Cardiac septum (tissue), 1 donor: ENCODE measurements around the gene ABHD15. TPM values are rescaled to one million over a fixed set of nuclear protein-coding genes. Genes with fewer than 3 reads are reported as not detected.

ENCODE experiments used
- DNase-seq: peaks from one replicate; pipeline ENCODE4 v3.0.0-alpha.2; 2020; ENCODE audit warnings: low spot score
- intact Hi-C: fragments of 100-400 bp; cut with DNase I; formaldehyde crosslinking; loops from one replicate; pipeline ENCODE4 v1.14.0; 2022
- total RNA-seq: library from RNA; stranded (reverse); fragmentation: NEBNext Ultra II Directional; extraction: Animal tissue kit (Norgen Biotek cat#: 25700); gene quantifications from one replicate; pipeline ENCODE4 v1.2.1, GENCODE V29; 2021
- donor health status: DM: no; HTN: no; CAD: no.

The ABHD15 gene
- total RNA-seq, 1 donor from 2014 or later: 5.8 TPM

- intact Hi-C loops: no loop called here
- DNase-seq: no peak
Observed at GRCh38 chr17:29595943-29596774, 29.3 kb upstream of the ABHD15 start.

GRCh38 chr17:29595107-29595942 is 28.5 kb upstream of the ABHD15 start:
- no peak for DNase-seq

GRCh38 chr17:29594519-29595090 is 27.8 kb upstream of the ABHD15 start:
- intact Hi-C loops: no loop called here
- no peak for DNase-seq

More at GRCh38 chr17:29595107-29595942, 28.5 kb upstream of the ABHD15 start:
- intact Hi-C loops: no loop called here

- no peak for DNase-seq
- intact Hi-C loops: no loop called here
Observed at GRCh38 chr17:29593591-29594518, 27.0 kb upstream of the ABHD15 start.

- no peak for DNase-seq
- intact Hi-C loops: no loop called here
Observed at GRCh38 chr17:29592850-29593551, 26.2 kb upstream of the ABHD15 start, which contains the start of gene ANKRD13B. ANKRD13B (plus strand) TSS chr17:29593132; CDS start chr17:29593622, 490 bp downstream.

- intact Hi-C loops: no loop called here
- peak; percentile 93 for DNase-seq
Observed at GRCh38 chr17:29591737-29592608, 25.1 kb upstream of the ABHD15 start.

GRCh38 chr17:29591146-29591736 is 24.4 kb upstream of the ABHD15 start:
- DNase-seq: no peak
- intact Hi-C loops: no loop called here

- intact Hi-C loops: no loop called here
Observed at GRCh38 chr17:29590411-29591145, 23.7 kb upstream of the ABHD15 start.

GRCh38 chr17:29589524-29590410 is 22.9 kb upstream of the ABHD15 start, which contains the start of gene GIT1:
GIT1 (minus strand) TSS chr17:29589648; CDS start chr17:29589378, 270 bp downstream.
- peak; percentile 92 for DNase-seq
- intact Hi-C loops: no loop called here

More at GRCh38 chr17:29590411-29591145, 23.7 kb upstream of the ABHD15 start:
- no peak for DNase-seq

- intact Hi-C loops: no loop called here
- no peak for DNase-seq
Observed at GRCh38 chr17:29588562-29589411, 21.9 kb upstream of the ABHD15 start.

GRCh38 chr17:29588017-29588561 is 21.3 kb upstream of the ABHD15 start:
- no peak for DNase-seq
- intact Hi-C loops: no loop called here

GRCh38 chr17:29587591-29587990 is 20.8 kb upstream of the ABHD15 start:
- intact Hi-C loops: no loop called here
- no peak for DNase-seq

- intact Hi-C loops: no loop called here
- no peak for DNase-seq
Observed at GRCh38 chr17:29586676-29587469, 20.0 kb upstream of the ABHD15 start.
